Stimulated activated CD4-positive, alpha-beta T cell treated with anti-CD3 and anti-CD28 coated beads, Interleukin-1b, Interleukin-23, amount 100 ng/mL, for 4 hours (primary cell): ENCODE results near the gene GRK4.
"Not testable (repeated sequence)": the region's sequence is repeated elsewhere in the genome, so short reads cannot be mapped to it uniquely, and the experiment has no call there.

ENCODE experiments used
- DNase-seq, 2 donors: peaks; one replicate each; pipeline ENCODE4 v3.0.0-alpha.2; 2020; ENCODE audit warnings: low read depth in 2 of 2

Gene GRK4

DNA sequence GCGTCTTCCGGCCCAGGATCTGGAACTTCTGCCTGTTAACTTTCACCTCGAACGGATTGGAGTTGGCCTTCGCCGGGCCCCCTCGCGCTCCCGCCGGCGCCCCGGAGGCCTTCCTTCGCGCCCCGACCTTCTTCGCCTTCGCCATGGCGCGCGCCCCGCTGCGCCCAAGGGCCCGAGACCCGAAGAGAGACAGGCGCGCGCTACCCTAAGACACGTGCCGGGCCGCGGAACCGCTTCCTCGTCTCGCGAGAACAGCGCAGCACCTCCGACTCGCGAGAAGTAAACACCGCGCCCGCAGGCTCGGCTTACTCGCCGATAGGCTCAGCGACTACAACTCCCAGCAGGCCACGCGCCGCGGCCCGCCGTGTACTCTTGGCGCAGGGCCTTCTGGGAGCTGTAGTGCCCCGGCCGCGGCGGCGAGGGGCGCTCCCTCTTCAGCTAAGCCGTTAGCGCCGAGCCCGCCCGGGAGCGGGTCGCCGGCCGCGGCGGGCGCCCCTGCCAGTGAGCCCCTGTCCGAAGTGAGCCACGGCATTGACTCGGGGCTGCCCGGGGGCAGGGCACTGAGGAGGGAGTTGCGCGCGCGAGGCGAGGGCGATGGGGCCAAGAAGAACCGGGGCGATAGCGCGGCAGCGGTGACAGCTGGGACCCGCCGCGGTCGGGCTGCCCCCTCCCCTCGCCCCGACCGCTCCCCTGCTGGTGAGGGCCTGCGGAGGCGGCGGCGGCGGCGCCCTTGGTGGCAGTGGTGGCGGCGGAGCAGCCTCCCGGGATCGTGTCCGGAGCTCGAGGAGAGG lies at the start of gene GRK4, which contains the start of gene NOP14:
Gene GRK4, plus strand, starts transcription at position 397 of the 791 bp plus-strand sequence. CDS start 500 bp downstream, outside the sequence.
Gene NOP14, minus strand, starts transcription at position 232 of the 791 bp plus-strand sequence. Its CDS starts 87 bp downstream, at position 145.
- peak; percentile 92 to 93 for DNase-seq

DNA sequence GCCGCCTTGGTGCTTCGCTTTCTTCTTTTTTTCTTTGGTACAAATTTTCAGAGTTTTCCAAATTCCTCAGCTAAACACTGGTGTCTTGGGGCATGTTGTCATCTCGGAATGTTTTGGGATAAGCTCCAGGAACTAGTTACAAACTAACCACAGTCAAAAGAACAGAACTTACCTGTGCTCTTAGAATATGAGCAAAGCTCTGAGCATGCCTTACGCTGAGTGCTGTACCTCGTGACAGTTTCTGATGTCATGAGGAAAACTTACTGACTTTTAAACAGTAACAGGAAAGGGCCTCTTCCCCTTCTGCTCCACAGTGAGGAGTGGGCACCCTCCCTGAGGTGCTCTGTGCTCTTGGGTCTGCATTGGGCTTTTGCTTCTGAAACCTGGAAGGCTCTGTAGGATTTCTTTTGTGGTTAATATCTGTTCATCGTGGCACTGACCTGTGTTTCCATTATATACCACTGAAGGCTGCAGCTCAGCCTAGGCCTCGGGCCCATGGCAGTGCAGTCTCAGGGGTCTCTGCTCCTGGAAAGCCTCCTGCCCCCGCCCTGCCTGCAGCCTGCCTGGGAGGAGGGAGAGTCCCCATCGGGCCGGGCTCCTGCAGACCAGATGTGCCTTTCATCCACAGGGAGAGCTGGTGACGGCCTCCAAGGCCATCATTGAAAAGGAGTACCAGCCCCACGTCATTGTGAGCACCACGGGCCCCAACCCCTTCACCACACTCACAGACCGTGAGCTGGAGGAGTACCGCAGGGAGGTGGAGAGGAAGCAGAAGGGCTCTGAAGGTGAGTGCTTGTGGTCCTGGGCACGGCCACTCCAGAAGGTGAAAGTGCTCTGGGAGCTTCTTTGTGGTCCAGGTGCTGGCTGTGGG lies 48.9 kb upstream of the GRK4 start:
- DNase-seq = no peak

DNA sequence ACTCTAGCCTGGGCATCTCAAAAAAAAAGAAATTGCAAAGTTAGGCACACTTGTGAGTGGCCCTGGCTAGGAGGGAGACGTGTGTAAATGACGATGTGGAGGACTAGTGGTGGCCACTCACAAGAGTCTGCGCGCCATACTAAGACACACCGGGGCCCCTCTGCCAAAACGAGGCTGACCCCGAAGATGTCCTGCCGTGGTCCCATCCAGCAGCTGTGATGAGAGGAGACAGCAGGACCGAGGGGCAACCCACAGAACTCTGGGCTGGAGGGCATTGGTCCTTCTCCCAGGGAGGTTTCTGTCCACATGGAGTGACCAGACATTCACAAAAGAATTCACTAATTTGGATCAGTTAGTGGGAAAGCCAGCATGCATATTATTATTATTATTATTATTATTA lies 47.6 kb upstream of the GRK4 start:
- no peak for DNase-seq

DNA sequence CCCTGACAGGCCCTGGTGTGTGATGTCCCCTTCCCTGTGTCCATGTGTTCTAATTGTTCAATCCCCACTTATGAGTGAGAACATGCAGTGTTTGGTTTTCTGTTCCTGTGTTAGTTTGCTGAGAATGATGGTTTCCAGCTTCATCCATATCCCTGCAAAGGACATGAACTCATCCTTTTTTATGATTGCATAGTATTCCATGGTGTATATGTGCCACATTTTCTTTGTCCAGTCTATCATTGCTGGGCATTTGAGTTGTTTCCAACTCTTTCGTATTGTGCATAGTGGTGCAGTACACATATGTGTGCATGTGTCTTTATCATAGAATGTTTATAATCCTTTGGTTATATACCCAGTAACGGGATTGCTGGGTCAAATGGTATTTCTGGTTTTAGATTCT lies 46.7 kb upstream of the GRK4 start:
- not testable (repeated sequence) for DNase-seq

DNA sequence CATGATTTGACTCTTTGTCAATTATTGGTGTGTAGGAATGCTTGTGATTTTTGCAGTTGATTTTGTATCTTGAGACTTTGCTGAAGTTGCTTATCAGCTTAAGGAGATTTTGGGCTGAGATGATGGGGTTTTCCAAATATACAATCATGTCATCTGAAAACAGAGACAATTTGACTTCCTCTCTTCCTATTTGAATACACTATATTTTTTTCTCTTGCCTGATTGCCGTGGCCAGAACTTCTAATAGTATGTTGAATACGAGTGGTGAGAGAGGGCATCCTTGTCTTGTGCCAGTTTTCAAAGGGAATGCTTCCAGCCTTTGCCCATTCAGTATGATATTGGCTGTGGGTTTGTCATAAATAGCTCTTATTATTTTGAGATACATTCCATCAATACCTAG lies 45.1 kb upstream of the GRK4 start:
- not testable (repeated sequence) for DNase-seq

DNA sequence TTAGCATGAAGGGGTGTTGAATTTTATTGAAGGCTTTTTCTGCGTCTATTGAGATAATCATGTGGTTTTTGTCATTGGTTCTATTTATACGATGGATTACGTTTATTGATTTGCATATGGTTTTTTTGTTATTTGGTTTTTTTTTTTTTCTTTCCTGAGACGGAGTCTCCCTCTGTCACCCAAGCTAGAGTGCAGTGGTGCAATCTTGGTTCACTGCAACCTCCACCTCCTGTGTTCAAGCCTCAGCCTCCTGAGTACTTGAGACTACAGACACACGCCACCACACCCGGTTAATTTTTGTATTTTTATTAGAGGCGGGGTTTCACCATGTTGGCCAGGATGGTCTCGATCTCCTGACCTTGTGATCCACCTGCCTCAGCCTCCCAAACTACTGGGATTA lies 44.7 kb upstream of the GRK4 start:
- not testable (repeated sequence) for DNase-seq

DNA sequence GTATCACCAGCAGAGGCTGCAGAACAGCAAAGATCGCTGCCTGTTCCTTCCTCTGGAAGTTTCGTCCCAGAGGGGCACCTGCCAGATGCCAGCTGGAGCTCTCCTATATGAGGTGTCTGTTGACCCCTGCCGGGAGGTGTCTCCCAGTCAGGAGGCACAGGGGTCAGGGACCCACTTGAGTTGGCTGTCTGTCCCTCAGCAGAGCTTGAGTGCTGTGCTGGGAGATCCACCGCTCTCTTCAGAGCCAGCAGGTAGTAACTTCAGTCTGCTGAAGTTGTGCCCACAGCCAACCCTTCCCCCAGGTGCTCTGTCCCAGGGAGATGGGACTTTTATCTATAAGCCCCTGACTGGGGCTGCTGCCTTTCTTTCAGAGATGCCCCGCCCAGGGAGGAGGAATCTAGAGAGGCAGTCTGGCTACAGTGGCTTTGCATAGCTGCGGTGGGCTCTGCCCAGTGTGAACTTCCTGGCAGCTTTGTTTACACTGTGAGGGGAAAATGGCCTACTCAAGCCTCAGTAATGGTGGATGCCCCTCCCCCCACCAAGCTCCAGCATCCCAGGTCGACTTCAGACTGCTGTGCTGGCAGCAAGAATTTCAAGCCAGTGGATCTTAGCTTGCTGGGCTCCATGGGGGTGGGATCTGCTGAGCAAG lies 40.8 kb upstream of the GRK4 start:
- DNase-seq = not testable (repeated sequence)

DNA sequence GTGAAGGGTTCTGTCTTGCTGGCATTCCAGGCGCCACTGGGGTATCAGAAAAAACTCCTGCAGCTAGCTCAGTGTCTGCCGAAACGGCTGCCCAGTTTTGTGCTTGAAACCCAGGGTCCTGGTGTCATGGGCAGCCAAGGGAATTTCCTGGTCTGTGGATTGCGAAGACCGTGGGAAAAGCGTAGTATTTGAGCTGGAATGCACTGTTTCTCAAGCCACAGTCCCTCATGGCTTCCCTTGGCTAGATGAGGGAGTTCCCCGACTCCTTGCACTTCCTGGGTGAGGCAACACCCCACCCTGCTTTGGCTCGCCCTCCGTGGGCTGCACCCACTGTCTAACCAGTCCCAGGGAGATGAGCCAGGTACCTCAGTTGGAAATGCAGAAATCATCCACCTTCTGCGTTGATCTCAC lies 40.2 kb upstream of the GRK4 start:
- no peak for DNase-seq

DNA sequence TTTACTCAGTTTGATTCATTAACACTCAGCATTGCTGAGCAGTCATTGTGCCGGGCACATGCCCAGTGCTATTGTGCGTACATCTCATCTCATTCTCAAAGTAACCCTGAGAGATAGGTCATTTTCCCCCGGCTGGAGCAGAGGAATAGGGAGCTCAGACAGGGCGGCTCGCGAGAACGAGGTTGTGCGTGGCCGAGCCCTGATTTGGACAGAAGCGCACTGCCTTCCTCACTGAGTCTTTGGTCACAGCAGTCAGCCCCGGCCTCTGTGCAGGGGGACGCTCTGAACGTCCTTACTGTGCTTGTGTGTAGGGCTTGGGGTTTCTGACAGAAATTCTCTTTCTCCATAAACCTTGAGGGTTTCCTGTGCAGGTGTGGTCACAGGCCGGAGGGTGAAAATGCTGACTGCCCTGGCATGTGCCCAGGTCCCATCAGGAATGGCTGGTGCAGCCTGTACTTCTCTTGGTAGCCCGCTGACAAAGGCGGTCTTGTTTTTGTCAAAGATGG lies 39.6 kb upstream of the GRK4 start:
- no peak for DNase-seq

DNA sequence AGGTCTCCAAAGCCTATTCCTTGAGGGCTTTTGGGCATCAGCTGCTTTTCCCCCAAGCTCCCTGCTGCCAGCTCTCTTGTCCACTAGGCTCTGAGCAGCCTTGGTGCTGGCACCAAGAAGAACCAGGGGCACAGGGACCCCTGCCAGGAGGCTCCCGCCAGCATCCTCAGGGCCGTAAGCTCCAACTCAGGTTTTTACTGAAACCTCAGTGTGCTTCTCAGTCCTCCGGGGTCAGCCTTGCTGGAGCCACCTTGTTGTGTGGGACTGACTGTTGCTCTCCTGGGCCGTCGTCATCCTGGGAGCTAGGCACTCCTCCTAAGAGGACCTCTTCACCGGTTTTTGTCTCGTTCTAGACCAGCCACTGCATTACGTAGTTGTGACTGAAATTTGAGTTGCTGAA lies 39.1 kb upstream of the GRK4 start:
- no peak for DNase-seq

DNA sequence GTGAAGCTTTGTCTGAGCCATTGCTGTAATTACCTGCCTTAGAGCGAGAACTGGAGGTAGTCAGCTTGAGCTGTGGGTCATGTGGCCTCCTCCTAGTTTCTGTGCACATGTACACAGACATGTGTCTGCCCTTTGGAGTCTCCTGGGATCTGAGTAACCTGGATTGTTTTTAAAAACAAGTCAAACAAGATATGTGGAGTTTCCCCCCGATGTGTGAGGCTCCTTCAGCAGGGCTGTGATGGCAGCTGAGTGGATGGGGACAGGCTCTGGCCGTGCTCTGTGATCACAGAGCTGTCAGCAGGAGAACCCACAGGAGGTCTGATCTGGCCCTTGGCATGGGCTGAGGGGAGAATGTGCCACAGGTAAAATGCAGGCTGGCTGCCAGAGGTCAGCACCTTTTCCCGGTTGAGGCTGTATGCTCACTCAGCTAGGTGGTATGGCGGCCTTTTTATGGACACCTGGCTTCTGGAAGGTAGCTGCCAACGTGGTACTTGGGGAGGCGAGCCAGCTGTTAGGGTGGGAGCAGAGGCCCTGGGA lies 38.5 kb upstream of the GRK4 start:
- no peak for DNase-seq

DNA sequence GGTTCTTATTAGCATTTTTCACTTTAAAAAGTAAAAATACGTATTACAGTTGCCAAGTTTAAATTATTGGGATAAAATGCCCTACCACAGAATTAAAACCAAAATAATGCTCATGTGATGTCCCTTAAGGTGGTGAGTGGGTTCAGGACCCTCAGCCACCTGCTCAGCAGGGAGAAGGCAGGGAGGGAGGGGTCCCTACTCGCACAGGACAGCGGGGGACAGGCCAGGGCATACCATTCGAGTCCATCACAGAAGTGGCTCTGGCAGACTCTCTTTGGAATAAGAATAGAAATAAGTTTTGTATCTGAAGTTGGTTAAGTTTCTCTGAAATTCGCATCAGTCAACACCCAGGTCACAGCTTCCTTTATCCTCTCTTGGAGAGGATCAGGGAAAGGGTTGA lies 37.9 kb upstream of the GRK4 start:
- no peak for DNase-seq

DNA sequence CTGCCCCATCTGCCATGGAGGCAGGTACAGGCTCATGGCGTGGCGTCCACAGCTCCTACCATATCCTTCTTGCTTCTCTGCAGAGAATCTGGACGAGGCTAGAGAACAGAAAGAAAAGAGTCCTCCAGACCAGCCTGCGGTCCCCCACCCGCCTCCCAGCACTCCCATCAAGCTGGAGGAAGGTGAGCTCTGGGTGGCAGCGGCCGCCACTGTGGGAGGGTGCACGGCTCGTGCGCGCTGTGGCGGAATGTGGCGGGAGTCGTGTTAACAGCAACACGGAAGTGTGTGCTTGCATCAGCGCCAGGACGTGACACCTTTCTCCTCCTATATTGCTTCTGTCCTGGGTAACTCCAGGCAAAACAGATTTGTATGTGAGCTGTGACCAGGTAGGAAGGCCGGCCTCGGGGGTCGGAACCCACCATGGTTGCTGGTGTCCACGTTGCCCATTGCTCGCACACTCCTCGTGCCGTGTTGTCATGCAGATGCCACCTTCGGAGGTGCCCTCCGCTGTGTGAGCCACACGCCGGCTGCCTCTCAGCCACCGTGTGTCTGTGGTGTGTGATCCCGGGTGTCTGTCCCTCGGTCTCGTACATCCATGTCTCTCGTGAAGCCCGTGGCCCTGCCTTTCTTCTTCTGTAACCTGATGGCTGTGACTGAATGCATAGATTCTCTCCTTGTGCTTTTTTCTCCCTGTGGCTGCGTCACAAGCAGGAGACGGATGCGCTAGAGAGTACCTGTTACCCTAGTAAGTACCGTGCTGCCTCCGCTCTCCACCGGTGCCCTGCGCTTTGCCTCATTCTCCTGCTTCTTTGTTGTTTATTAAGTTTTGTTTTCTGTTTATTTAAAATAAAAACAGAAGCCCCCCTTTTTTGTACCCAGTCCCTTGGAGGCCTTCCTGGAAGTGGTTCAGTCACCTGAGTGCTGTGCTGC lies 37.2 kb upstream of the GRK4 start:
- DNase-seq = no peak

DNA sequence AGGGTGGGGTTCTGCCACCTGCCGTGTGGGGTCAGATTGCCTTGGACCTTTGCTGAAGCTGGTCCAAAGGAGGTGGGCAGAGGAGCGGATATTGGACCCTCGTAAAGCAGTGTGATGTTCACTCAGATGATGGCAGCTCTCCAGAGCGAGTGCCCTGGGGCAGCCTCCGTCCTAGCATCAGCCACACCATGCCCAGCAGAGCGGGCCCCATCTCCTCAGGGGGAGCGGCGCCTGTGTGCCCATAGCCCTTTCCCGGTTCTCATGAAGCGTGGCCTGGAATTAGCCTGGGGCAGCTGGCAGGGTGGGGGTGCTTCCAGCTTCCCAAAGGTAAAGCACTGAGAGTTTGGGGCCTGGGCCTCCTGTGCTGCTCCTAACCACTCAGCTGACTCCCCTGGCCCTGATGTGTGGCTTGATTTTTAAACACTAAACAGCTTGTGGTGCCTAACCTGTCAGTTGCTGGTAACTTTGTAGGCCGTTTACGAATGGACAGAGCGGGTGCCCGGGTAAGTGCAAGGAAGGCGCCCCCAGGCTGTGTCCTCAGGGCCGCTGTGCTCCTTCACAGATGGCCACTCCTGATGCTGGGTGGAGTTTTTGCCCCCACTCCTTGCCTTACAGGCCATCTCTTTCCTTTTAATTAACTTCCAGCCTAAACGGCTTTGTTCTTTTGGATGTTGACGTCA lies 36.2 kb upstream of the GRK4 start:
- DNase-seq = no peak

DNA sequence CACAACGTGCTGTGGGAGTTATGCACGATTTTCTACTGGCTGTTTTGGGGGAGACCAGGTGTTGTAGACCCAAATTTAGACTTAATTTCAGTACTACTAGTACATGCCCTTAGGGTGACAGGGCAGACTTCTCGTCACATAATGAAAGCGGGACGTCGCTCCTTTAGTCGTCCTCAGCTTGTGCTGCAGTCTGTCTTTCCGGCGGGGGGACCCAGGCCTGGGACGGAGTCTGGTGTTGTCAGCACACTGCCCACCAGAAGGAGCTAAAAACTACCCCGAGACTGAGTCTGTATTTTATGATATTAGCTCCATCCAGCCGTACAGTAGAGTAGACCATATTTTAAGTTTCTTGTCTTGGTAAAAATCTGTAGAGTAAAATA lies 35.7 kb upstream of the GRK4 start:
- no peak for DNase-seq

DNA sequence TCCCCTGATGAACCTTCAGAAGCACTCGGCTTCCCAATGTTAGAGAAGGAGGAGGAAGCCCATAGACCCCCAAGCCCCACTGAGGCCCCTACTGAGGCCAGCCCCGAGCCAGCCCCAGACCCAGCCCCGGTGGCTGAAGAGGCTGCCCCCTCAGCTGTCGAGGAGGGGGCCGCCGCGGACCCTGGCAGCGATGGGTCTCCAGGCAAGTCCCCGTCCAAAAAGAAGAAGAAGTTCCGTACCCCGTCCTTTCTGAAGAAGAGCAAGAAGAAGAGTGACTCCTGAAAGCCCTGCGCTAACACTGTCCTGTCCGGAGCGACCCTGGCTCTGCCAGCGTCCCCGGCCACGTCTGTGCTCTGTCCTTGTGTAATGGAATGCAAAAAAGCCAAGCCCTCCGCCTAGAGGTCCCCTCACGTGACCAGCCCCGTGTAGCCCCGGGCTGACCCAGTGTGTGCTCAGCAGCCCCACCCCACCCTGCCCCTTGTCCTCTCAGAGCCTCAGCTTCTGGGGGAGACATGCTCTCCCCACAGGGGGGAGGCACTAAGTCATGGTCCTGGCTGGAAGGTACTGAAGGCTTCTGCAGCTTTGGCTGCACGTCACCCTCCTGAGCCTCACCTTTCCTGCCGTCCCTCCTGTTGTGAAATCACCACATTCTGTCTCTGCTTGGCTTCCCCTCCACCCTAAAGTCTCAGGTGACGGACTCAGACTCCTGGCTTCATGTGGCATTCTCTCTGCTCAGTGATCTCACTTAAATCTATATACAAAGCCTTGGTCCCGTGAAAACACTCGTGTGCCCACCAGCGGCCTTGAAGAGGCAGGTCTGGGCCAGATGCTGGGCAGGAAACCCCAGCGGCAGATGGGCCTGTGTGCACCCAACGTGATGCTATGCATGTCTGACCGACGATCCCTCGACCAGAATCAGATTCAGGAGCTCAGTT lies 34.9 kb upstream of the GRK4 start:
- DNase-seq = no peak

DNA sequence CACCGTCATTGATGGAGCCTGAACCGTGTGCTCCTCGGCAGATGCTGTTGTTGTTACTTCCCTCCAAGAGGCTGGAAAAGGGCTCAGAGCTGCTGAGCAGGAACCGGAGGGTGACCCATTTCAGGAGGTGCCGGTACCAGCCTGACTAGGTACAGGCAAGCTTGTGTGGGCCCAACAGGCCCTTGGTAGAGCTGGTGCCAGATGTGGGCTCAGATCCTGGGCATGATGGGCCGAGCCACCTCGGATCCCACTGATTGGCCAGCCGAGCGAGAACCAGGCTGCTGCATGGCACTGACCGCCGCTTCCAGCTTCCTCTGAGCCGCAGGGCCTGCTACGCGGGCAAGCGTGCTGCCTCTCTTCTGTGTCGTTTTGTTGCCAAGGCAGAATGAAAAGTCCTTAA lies 33.9 kb upstream of the GRK4 start:
- no peak for DNase-seq

DNA sequence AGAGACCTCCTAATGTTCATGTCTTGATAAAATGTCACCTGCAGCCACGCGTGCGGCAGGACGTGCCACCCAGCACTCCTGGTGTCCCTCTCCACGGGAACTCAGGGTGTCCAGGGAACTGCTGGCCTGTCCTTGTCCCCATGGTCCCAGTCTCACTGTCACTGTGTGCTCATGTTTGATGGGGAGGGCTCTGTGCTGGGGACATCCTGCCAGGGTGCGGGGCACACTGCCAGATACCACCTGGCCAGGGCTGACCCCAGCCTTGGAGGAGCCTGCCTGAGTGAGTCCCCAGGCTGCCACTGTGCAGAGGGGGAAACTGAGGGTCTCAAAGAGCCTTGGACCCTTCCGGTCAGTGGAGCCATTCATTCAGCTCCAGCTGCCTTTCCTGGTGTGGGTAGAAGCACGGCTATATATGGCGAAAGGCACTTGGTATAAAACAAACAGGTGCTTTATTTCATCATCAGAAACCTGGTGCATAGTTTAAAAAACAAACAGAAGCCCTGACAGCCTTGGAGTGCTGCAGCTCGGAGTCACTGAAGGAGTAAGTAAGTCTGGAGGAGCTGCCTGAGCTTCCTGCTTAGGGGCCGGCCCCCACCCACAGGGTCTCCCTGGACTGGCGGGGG lies 33.1 kb upstream of the GRK4 start:
- no peak for DNase-seq
